Measurements from ENCODE around the gene SPATA31C1. TPM values are rescaled to one million over a fixed set of nuclear protein-coding genes. Genes with fewer than 3 reads are reported as not detected.
"Not testable (repeated sequence)": the region's sequence is repeated elsewhere in the genome, so short reads cannot be mapped to it uniquely, and the experiment has no call there.

The SPATA31C1 gene
- total RNA-seq, 3 donors from 2014 or later: not detected

DNA sequence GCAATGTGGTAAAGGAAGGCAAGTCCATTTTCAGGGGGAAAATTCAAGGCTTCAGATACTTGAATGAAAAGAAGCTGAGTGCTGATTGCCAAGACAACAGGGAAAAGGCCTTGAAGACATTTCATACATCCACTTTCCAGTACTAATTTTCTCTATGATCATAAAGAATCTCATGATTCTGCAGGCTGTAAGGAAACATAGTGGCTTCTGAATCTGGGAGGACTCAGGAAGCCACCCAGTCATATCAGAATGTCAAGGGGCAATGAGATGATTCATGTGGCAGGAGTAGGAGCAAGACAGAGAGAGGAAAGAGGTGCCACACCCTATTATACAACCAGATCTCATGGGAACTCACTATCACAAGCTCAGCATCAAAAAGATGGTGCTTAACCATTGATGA lies 11.4 kb downstream of the SPATA31C1 start:
- DNase-seq (ENCODE audit: low spot score in 2 of 2); H3K36me3 ChIP-seq; H3K4me1 ChIP-seq; intact Hi-C loops (cut with DNase I; ENCODE audit: low total_unique reads); H3K27ac ChIP-seq; H3K27me3 ChIP-seq; H3K9me3 ChIP-seq; H3K4me3 ChIP-seq: not testable (repeated sequence)

- H3K36me3 ChIP-seq; H3K4me3 ChIP-seq; H3K9me3 ChIP-seq; H3K4me1 ChIP-seq; DNase-seq (ENCODE audit: low spot score in 2 of 2); H3K27me3 ChIP-seq; H3K27ac ChIP-seq; intact Hi-C loops (cut with DNase I; ENCODE audit: low total_unique reads): not testable (repeated sequence)
Measured at GRCh38 chr9:87934444-87934843, 16.7 kb downstream of the SPATA31C1 start.

DNA sequence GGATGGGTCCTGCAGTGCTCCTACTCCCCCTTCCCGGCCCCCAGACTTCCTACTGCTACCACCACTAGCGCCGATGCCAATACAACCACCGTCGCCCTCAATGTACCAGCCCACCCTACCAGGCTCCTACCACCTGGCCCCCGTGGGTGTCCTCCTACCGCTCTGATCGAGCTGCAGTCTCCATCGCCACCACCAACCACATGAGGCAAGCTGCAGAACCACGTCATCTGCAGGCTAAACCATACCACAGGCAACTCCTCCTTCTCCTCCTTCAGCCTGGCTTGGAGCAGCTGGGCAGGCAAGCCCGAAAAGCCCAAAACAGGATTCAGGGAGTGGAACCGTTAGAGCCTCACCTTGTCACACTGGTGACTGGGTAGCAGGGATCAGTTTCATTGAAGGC lies 19.6 kb downstream of the SPATA31C1 start:
- intact Hi-C loops (cut with DNase I; ENCODE audit: low total_unique reads); H3K4me1 ChIP-seq; DNase-seq (ENCODE audit: low spot score in 2 of 2); H3K27me3 ChIP-seq; H3K9me3 ChIP-seq; H3K4me3 ChIP-seq; H3K27ac ChIP-seq; H3K36me3 ChIP-seq: not testable (repeated sequence)

DNA sequence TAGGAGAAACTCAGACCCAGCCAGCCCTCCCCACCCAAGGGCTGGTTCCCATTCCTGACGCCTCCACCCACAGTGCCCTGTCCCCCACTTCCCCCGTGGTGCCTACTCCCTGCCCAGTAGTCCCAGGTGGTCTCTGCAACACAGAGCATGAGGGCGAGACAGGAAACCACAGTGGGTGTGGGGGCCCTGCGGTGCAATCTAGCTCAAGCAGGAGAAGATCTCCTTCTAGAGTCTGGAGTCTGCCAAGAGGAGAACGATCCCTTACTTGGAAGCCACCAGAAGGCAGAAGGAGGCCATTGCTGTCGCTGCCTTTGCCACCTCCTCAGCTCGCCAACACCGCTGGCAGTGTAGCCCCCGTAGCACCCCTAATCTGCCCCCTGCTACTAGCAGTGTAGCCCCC lies 20.2 kb downstream of the SPATA31C1 start:
- H3K27me3 ChIP-seq; intact Hi-C loops (cut with DNase I; ENCODE audit: low total_unique reads); H3K27ac ChIP-seq; H3K4me3 ChIP-seq; H3K9me3 ChIP-seq; H3K4me1 ChIP-seq; H3K36me3 ChIP-seq; DNase-seq (ENCODE audit: low spot score in 2 of 2): not testable (repeated sequence)

- H3K27ac ChIP-seq; H3K27me3 ChIP-seq; DNase-seq (ENCODE audit: low spot score in 2 of 2); H3K36me3 ChIP-seq; H3K9me3 ChIP-seq; H3K4me1 ChIP-seq; intact Hi-C loops (cut with DNase I; ENCODE audit: low total_unique reads); H3K4me3 ChIP-seq: not testable (repeated sequence)
Measured at GRCh38 chr9:87938336-87938735, 20.6 kb downstream of the SPATA31C1 start.

DNA sequence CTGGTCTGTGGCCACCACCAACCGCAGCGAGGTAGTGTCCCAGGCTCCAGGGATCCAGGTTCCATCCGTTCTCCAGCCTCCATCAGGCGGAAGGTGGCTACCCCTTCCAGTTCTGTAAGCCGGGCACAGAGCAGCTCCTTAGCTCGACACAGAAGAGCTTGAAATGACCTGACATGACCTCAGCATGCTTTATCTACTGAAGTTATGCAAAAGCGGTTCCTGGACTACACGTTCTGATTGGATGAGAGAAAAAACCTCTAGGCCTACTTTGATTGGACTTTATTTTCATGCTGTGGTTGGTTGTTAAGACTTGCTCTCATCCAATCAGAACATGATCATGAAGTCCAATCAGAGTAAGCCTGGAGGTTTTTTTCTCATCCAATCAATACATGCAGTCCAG lies 21.3 kb downstream of the SPATA31C1 start:
- intact Hi-C loops (cut with DNase I; ENCODE audit: low total_unique reads); H3K27ac ChIP-seq; H3K9me3 ChIP-seq; DNase-seq (ENCODE audit: low spot score in 2 of 2); H3K27me3 ChIP-seq; H3K36me3 ChIP-seq; H3K4me1 ChIP-seq; H3K4me3 ChIP-seq: not testable (repeated sequence)

GRCh38 chr9:87944096-87944495 lies 26.3 kb downstream of the SPATA31C1 start:
- TF ChIP-seq POLR2A (IDR thresholded peaks at IDR 0.05): no peak
- TF ChIP-seq, protein P1, sequence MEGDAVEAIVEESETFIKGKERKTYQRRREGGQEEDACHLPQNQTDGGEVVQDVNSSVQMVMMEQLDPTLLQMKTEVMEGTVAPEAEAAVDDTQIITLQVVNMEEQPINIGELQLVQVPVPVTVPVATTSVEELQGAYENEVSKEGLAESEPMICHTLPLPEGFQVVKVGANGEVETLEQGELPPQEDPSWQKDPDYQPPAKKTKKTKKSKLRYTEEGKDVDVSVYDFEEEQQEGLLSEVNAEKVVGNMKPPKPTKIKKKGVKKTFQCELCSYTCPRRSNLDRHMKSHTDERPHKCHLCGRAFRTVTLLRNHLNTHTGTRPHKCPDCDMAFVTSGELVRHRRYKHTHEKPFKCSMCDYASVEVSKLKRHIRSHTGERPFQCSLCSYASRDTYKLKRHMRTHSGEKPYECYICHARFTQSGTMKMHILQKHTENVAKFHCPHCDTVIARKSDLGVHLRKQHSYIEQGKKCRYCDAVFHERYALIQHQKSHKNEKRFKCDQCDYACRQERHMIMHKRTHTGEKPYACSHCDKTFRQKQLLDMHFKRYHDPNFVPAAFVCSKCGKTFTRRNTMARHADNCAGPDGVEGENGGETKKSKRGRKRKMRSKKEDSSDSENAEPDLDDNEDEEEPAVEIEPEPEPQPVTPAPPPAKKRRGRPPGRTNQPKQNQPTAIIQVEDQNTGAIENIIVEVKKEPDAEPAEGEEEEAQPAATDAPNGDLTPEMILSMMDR (IDR thresholded peaks at IDR 0.05): no peak
- no peak for TF ChIP-seq POLR2AphosphoS5 (IDR thresholded peaks at IDR 0.05)
- no peaks in the 10 kb centered on the region for H3K27me3 ChIP-seq
- H3K4me3 ChIP-seq: no peak overlapping the region
- H3K36me3 ChIP-seq: no peaks in the 10 kb centered on the region
- DNase-seq (ENCODE audit: low spot score in 2 of 2): no peak
- H3K27ac ChIP-seq: no peak overlapping the region
- no peaks in the 10 kb centered on the region for H3K4me1 ChIP-seq
- H3K9me3 ChIP-seq: no peaks in the 10 kb centered on the region
- intact Hi-C loops (cut with DNase I; ENCODE audit: low total_unique reads): no loop called here

GRCh38 chr9:87944682-87945081 lies 26.9 kb downstream of the SPATA31C1 start:
- H3K27me3 ChIP-seq: no peaks in the 10 kb centered on the region
- DNase-seq (ENCODE audit: low spot score in 2 of 2): no peak
- no peaks in the 10 kb centered on the region for H3K36me3 ChIP-seq
- intact Hi-C loops (cut with DNase I; ENCODE audit: low total_unique reads): no loop called here
- H3K9me3 ChIP-seq: no peaks in the 10 kb centered on the region
- TF ChIP-seq POLR2A (IDR thresholded peaks at IDR 0.05) (no peak), POLR2AphosphoS5 (IDR thresholded peaks at IDR 0.05) (no peak)
- TF ChIP-seq, protein P1 (IDR thresholded peaks at IDR 0.05): no peak
- H3K27ac ChIP-seq: no peak overlapping the region
- H3K4me1 ChIP-seq: no peaks in the 10 kb centered on the region
- no peak overlapping the region for H3K4me3 ChIP-seq

Data from breast epithelium (tissue), 4 donors.